Measurements from ENCODE around the gene NEU1.

GRCh38 chr6:31831350-31832215 is 31.0 kb downstream of the NEU1 start:
- no peak for TF ChIP-seq CTCF (IDR thresholded peaks at IDR 0.05)
- TF ChIP-seq POLR2A (IDR thresholded peaks at IDR 0.05) = no peak

All from ovary (tissue), 3 donors.